ENCODE results near the gene GRM7. TPM values are rescaled to one million over a fixed set of nuclear protein-coding genes. Genes with fewer than 3 reads are reported as not detected.

Gene GRM7
- total and polyA plus RNA-seq, 2 of the 4 experiments (the other 2 are of a cell fraction), result not detected

DNA sequence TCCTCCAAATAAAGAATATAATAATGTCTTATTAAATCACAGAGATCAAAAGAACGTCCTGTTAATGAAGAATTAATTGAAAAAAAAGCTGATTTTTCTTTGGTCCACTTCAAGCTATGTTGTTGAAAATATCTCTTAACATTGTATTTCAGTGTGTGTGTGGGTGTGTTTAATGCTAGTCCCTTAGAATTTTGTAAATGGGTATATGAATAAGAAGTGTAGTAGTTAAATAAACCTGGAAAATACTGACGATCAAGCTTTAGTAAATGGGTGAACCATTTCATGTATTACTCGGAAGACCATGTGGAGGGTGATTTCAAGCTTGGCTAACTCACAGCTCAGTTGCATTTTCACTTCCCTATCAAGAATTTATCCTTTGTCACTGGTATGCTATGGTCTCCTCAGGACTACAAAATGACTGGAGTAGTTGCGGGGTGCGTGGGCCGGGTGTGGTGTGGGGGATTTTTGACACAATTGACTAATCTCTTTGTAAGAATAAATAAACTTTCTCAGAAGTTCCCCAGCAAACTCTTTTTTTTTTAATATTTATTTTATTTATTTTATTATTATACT lies 586.4 kb downstream of the GRM7 start:
- Histone ChIP-seq H3K14ac (replicated peaks; ENCODE audit: low read depth, low read length) (no peak overlapping the region), H3K18ac (ENCODE audit: low read depth, low read length) (no peak overlapping the region), H3K79me1 (ENCODE audit: low read depth in 1 of 2, low read length in 2 of 2) (no peaks in the 10 kb centered on the region), H3K23ac (ENCODE audit: low read depth, low read length) (no peak overlapping the region), H3K9me1 (ENCODE audit: insufficient read depth, low read length) (no peaks in the 10 kb centered on the region), H4K5ac (ENCODE audit: low read depth, low read length) (no peak overlapping the region), H2AK5ac (ENCODE audit: low read depth, low read length) (no peak overlapping the region), H3K9me3 (ENCODE audit: control insufficient read depth, insufficient read depth, low read length) (peaks cover 7% of the 10 kb centered on the region), H3K27ac (ENCODE audit: insufficient read depth, low read length) (no peak overlapping the region), H4K8ac (ENCODE audit: low read depth in 2 of 2, low read length in 2 of 2) (no peak overlapping the region), H2BK15ac (ENCODE audit: low read depth, low read length) (no peak overlapping the region), H4K20me1 (ENCODE audit: insufficient read depth, low read length) (no peaks in the 10 kb centered on the region), H2AK9ac (replicated peaks; ENCODE audit: low read depth, low read length, poor library complexity) (no peak overlapping the region), H3K56ac (ENCODE audit: extremely low read depth, insufficient read depth, low read length) (no peak overlapping the region), H2BK20ac (ENCODE audit: low read depth, low read length) (no peak overlapping the region), H3K27me3 (ENCODE audit: control insufficient read depth, insufficient read depth, low read length) (no peaks in the 10 kb centered on the region), H3K4ac (ENCODE audit: low read depth, low read length) (no peak overlapping the region), H2BK120ac (ENCODE audit: low read depth, low read length) (no peak overlapping the region), H2BK5ac (ENCODE audit: low read depth, low read length, poor library complexity, severe bottlenecking) (no peak overlapping the region), H3K4me1 (ENCODE audit: control insufficient read depth, insufficient read depth, low read length) (no peaks in the 10 kb centered on the region), H3K36me3 (ENCODE audit: control insufficient read depth, insufficient read depth, low read length) (no peaks in the 10 kb centered on the region), H3K4me3 (ENCODE audit: insufficient read depth, low read depth, low read length) (no peak overlapping the region), H3K4me2 (ENCODE audit: low read depth, low read length) (no peak overlapping the region), H4K91ac (ENCODE audit: insufficient read depth, low read depth, low read length) (no peak overlapping the region), H3K9ac (ENCODE audit: low read depth, low read length) (no peak overlapping the region), H2AFZ (replicated peaks; ENCODE audit: low read length, poor library complexity) (no peak overlapping the region)
- in situ Hi-C loops (cut with MboI; ENCODE audit: low sequenced_read_pairs), result no loop called here
- POLR2A ChIA-PET (ENCODE audit: unreplicated experiment), result no interaction called here
- no CpG with 5 or more reads among the region's 6 CpGs for WGBS, 2 experiments (ENCODE audit: extremely low coverage in 2 of 2, insufficient read length in 1 of 2)
- intact Hi-C loops (cut with micrococcal nuclease), result no loop called here
- CTCF ChIA-PET, result no interaction called here
- BruUV-seq (replicated peaks), result no TSS peak
- ATAC-seq (ENCODE audit: low read depth), result no peak
- dilution Hi-C loops (cut with HindIII; ENCODE audit: low sequenced_read_pairs, unreplicated experiment), result no loop called here
- TF ChIP-seq POLR2A (IDR thresholded peaks at IDR 0.05; ENCODE audit: low read depth, low read length), result no peak
- TF ChIP-seq, protein P1, sequence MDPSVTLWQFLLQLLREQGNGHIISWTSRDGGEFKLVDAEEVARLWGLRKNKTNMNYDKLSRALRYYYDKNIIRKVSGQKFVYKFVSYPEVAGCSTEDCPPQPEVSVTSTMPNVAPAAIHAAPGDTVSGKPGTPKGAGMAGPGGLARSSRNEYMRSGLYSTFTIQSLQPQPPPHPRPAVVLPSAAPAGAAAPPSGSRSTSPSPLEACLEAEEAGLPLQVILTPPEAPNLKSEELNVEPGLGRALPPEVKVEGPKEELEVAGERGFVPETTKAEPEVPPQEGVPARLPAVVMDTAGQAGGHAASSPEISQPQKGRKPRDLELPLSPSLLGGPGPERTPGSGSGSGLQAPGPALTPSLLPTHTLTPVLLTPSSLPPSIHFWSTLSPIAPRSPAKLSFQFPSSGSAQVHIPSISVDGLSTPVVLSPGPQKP (IDR thresholded peaks at IDR 0.05; ENCODE audit: borderline replicate concordance, low read depth, low read length), result no peak
- TF ChIP-seq RCOR1 (IDR thresholded peaks at IDR 0.05; ENCODE audit: insufficient replicate concordance, low read length), result no peak
- no peak for TF ChIP-seq MAFK (IDR thresholded peaks at IDR 0.05; ENCODE audit: low read depth, low read length)
- no peak for DNase-seq

Data from IMR-90 (cell line).